Measurements from ENCODE around the gene IL18BP.

- TF ChIP-seq CTCF (conservative IDR thresholded peaks at IDR 0.05; ENCODE audit: low read length), result no peak
- TF ChIP-seq EZH2phosphoT487 (IDR thresholded peaks at IDR 0.05; ENCODE audit: borderline replicate concordance, low read depth, low read length), result no peak
Measured at GRCh38 chr11:71988050-71988449, 10.7 kb upstream of the IL18BP start.

All from OCI-LY7 (cell line).